MCF 10A (cell line): Measurements from ENCODE around the gene DUSP22. TPM values are rescaled to one million over a fixed set of nuclear protein-coding genes. Genes with fewer than 3 reads are reported as not detected.

ENCODE experiments used
- BruUV-seq: library from RNA; stranded (reverse); fragments of 400-500 nt; replicated peaks from 2 replicates; lab custom pipeline; 2021; lab: Mats Ljungman, UMichigan
- CTCF ChIA-PET: fragments of 300-600 bp; sonication (Branson Sonifier 250); formaldehyde crosslinking; extraction: SDS; loops from one replicate; lab custom pipeline; 2021; ENCODE audit warnings: antibody characterized with exemption, inconsistent platforms; lab: Yijun Ruan, JAX
- POLR2A ChIA-PET: fragments of 300-600, 350-650 bp; sonication (Branson Sonifier 250); formaldehyde crosslinking; extraction: SDS; loops from one replicate; lab custom pipeline; 2020; ENCODE audit warnings: antibody characterized with exemption, inconsistent platforms; lab: Yijun Ruan, JAX
- DNase-seq: peaks from one replicate; pipeline ENCODE4 v3.0.0-alpha.2; 2018; ENCODE audit not compliant: unreplicated experiment
- H3K27ac Mint-ChIP-seq: one replicate; pipeline ENCODE4 v1.8.0; 2022; ENCODE audit warnings: mild to moderate bottlenecking, low read depth, mixed read lengths; ENCODE audit not compliant: unreplicated experiment
- H3K27me3 Mint-ChIP-seq: one replicate; pipeline ENCODE4 v1.8.0; 2022; ENCODE audit warnings: mixed read lengths; ENCODE audit not compliant: insufficient read depth, unreplicated experiment
- H3K36me3 Mint-ChIP-seq: one replicate; pipeline ENCODE4 v1.8.0; 2022; ENCODE audit warnings: mild to moderate bottlenecking, moderate library complexity, mixed read lengths; ENCODE audit not compliant: insufficient read depth, unreplicated experiment
- H3K4me1 Mint-ChIP-seq: one replicate; pipeline ENCODE4 v1.8.0; 2022; ENCODE audit warnings: mixed read lengths; ENCODE audit not compliant: insufficient read depth, unreplicated experiment
- H3K4me3 Mint-ChIP-seq: one replicate; pipeline ENCODE4 v1.8.0; 2022; ENCODE audit warnings: mild to moderate bottlenecking, moderate library complexity, mixed read lengths; ENCODE audit not compliant: unreplicated experiment
- H3K9me3 Mint-ChIP-seq: one replicate; pipeline ENCODE4 v1.8.0; 2022; ENCODE audit warnings: mixed read lengths; ENCODE audit not compliant: unreplicated experiment
- intact Hi-C: fragments of 100-400 bp; cut with micrococcal nuclease; formaldehyde crosslinking; loops from 2 replicates; pipeline ENCODE4 v1.14.1; 2022
- total RNA-seq: library from RNA; stranded (reverse); gene quantifications from 2 replicates; pipeline ENCODE4 v1.2.3, GENCODE V29; 2022
- TF ChIP-seq, protein P1 (sequence below): fragments of 200-600 bp; IDR thresholded peaks from one replicate; pipeline ENCODE4 v1.8.0; 2022; ENCODE audit warnings: antibody characterized with exemption, mild to moderate bottlenecking; ENCODE audit not compliant: unreplicated experiment

DUSP22 gene
- total RNA-seq, 1 experiment from 2014 or later, result 29.4 TPM

DNA sequence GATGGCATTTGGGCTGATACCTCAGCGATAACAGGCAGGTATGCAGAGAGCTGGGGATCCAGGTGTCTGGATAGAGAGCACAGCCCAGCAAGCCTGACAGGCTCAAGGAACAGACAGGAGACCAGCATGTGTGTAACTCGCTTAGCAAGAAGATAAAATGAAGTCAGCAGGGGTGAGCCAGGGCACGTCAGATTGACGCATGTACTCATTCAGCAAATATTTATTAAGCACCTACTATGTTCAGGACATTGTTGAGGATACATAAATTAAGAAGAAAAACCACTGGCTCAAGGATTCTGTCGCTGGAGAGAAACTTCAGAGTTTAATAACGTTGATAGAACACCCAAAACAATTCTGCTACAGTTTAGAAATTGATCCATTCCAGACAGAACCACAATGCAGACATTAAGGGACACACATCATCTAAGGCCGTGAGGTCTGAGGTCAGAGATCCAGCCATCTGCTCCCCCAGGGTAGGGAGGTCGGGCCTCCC, 1.0 kb upstream of the DUSP22 start:
- H3K9me3 Mint-ChIP-seq, result no peaks in the 10 kb centered on the region
- H3K27me3 Mint-ChIP-seq, result no peaks in the 10 kb centered on the region
- TSS peak; percentile 80 for BruUV-seq
- H3K36me3 Mint-ChIP-seq, result peaks cover 11% of the 10 kb centered on the region
- peaks cover 31% of the 10 kb centered on the region for H3K4me1 Mint-ChIP-seq
- TF ChIP-seq, protein P1, sequence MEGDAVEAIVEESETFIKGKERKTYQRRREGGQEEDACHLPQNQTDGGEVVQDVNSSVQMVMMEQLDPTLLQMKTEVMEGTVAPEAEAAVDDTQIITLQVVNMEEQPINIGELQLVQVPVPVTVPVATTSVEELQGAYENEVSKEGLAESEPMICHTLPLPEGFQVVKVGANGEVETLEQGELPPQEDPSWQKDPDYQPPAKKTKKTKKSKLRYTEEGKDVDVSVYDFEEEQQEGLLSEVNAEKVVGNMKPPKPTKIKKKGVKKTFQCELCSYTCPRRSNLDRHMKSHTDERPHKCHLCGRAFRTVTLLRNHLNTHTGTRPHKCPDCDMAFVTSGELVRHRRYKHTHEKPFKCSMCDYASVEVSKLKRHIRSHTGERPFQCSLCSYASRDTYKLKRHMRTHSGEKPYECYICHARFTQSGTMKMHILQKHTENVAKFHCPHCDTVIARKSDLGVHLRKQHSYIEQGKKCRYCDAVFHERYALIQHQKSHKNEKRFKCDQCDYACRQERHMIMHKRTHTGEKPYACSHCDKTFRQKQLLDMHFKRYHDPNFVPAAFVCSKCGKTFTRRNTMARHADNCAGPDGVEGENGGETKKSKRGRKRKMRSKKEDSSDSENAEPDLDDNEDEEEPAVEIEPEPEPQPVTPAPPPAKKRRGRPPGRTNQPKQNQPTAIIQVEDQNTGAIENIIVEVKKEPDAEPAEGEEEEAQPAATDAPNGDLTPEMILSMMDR, result no peak
- ChIA-PET CTCF (no interaction called here), POLR2A (interaction anchor here (0.8 to 1.5 kb wide), 4 partner anchors 34 to 75 kb away, joined by 3 to 10 read pairs (median 4); no protein-coding TSS in a partner anchor)
- H3K4me3 Mint-ChIP-seq, result peak overlapping the region; percentile 91
- intact Hi-C loops, result loop anchor here (5.0 to 10.0 kb wide), 2 partner anchors 94 to 261 kb away; no protein-coding TSS in a partner anchor
- H3K27ac Mint-ChIP-seq, result peak overlapping the region; percentile 96
- DNase-seq, result no peak

DNA sequence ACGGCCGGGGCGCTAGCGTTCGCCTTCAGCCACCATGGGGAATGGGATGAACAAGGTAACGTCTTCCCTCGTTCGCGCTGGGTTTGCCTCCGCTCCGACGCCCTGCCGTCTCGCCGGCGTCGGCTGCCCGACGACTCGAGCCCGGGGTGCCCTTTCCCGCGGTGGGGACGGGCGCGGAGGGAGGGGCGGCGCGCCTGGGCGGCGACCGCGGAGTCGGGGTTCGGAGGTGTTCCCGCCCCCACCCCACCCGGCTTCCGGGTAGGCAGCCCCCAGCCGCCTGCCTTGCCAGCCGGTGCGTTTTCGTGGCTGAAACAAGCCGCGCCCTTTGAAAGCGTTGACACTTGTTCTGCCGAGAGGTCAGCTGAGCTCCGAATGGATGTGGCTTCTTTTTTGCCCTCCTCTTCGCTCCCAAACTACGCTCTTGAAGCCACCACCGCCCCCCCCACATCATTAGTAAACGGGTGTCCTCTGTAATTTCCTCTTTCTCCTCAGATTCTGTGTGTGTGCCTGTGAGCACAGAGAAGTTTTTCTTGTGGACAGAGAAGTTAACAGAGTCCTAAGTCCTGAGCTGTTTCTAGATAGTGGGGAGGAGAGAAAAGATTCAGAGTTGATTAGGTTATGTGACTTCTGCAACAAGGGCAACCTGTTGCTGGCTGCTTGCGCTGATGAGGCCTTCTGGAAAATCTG, 362 bp downstream of the DUSP22 start:
- Mint-ChIP-seq H3K27me3 (no peaks in the 10 kb centered on the region), H3K4me1 (peaks cover 40% of the 10 kb centered on the region), H3K4me3 (peak overlapping the region; percentile 91), H3K9me3 (no peaks in the 10 kb centered on the region), H3K36me3 (peaks cover 11% of the 10 kb centered on the region), H3K27ac (peak overlapping the region; percentile 96)
- CTCF ChIA-PET, result interaction anchor here (0.7 to 1.4 kb wide), 3 partner anchors 31 to 104 kb away, joined by 3 read pairs; no protein-coding TSS in a partner anchor
- POLR2A ChIA-PET, result interaction anchor here (0.6 to 2.6 kb wide), 18 partner anchors 13 to 1193 kb away, joined by 3 to 27 read pairs (median 4); no protein-coding TSS in a partner anchor
- BruUV-seq, result no TSS peak
- TF ChIP-seq, protein P1, result no peak
- intact Hi-C loops, result loop anchor here (1.0 to 10.0 kb wide), 5 partner anchors 68 to 260 kb away; no protein-coding TSS in a partner anchor
- peak; percentile 68 for DNase-seq

GRCh38 chr6:293193-294174, 1.2 kb downstream of the DUSP22 start:
- TF ChIP-seq, protein P1, result no peak
- Mint-ChIP-seq H3K9me3 (no peaks in the 10 kb centered on the region), H3K4me3 (peak overlapping the region; percentile 91), H3K4me1 (peaks cover 40% of the 10 kb centered on the region), H3K27me3 (no peaks in the 10 kb centered on the region), H3K27ac (peak overlapping the region; percentile 96), H3K36me3 (peaks cover 11% of the 10 kb centered on the region)
- CTCF ChIA-PET, result interaction anchor here (0.6 to 1.4 kb wide), 6 partner anchors 30 to 575 kb away, joined by 3 to 5 read pairs (median 3); no protein-coding TSS in a partner anchor
- TSS peak; percentile 48 for BruUV-seq
- intact Hi-C loops, result loop anchor here (2.0 to 10.0 kb wide), 4 partner anchors 69 to 259 kb away; no protein-coding TSS in a partner anchor
- peak; percentile 61 for DNase-seq
- POLR2A ChIA-PET, result interaction anchor here (0.6 to 2.6 kb wide), 23 partner anchors 12 to 1192 kb away, joined by 3 to 27 read pairs (median 4); no protein-coding TSS in a partner anchor
